Stimulated activated CD4-positive, alpha-beta T cell treated with anti-CD3 and anti-CD28 coated beads, Interleukin-15, amount 100 ng/mL, for 24 hours (primary cell): ENCODE data around the gene YARS1.

ENCODE experiments used
- DNase-seq: peaks from one replicate; pipeline ENCODE4 v3.0.0-alpha.2; 2020

The YARS1 gene

DNA sequence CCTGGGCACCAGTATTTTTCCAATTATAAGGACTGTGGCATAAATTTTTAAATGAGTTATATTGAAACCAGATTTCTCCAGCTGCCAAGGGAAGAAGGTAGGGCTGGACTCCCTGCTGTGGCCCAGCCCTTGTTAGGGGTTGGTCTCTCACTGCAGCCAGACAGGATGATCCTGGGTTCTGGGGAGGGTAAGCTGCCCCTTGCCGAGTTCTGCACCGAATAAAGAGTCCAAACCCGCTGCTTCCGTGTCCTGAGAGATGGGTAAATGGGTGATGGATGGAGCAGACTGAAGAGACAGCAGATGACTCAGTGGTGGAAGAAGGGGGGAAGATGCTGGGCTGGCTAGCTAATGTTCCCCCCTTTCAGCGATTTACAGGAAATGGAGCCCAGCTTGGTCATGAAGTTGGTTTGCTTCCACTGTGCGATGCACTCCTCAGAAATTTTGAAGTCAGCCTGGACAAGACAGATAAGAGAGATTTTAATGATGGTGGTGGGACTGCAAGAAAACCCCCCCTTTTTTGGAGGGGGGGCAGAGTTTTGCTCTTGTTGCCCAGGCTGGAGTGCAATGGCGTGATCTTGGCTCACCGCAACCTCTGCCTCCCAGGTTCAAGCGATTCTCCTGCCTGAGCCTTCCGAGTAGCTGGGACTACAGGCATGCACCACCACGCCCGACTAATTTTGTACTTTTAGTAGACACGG, 41.4 kb downstream of the YARS1 start:
- DNase-seq, result no peak

DNA sequence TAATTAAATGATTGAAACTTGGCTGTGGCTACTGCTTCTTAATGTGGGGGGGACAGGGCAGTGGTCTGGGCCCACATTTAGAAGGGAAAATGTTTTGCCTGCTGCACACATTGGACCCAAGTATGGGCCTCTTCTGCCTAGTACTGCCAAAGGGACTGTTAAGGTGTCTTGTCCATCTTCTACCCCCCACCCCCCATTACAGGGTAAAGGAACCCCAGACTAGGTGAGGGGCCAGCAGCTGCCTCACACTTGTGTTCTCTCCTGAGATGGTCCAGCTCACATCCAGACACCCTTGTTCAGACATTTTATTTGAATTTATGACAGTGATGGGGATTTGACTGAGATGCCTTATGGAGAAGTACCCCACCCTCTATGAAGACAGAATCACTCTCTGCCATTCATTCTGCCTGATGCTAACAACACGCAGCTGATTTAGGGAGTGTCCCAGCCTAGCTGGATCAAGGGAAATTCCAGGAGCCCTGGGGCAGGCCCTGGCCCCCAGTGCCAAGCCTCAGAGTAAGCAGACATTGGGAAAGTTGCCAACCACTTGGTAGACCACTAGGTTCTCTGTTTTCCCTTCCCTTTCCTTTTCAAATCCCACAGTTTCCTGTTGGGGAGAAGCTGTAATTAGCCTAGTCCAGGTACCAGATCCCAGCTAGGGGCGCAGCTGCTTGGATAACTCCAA, 42.1 kb downstream of the YARS1 start:
- no peak for DNase-seq

DNA sequence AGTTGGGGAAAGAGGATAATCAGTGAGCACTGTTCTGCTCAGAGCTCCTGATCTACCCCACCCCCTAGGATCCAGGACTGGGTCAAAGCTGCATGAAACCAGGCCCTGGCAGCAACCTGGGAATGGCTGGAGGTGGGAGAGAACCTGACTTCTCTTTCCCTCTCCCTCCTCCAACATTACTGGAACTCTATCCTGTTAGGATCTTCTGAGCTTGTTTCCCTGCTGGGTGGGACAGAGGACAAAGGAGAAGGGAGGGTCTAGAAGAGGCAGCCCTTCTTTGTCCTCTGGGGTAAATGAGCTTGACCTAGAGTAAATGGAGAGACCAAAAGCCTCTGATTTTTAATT, 42.7 kb downstream of the YARS1 start:
- no peak for DNase-seq

GRCh38 chr1:32773764-32774463, 43.2 kb downstream of the YARS1 start:
- DNase-seq, result no peak

- DNase-seq, result peak; percentile 80
These were observed 44.0 kb downstream of the YARS1 start for GRCh38 chr1:32773018-32773763.

DNA sequence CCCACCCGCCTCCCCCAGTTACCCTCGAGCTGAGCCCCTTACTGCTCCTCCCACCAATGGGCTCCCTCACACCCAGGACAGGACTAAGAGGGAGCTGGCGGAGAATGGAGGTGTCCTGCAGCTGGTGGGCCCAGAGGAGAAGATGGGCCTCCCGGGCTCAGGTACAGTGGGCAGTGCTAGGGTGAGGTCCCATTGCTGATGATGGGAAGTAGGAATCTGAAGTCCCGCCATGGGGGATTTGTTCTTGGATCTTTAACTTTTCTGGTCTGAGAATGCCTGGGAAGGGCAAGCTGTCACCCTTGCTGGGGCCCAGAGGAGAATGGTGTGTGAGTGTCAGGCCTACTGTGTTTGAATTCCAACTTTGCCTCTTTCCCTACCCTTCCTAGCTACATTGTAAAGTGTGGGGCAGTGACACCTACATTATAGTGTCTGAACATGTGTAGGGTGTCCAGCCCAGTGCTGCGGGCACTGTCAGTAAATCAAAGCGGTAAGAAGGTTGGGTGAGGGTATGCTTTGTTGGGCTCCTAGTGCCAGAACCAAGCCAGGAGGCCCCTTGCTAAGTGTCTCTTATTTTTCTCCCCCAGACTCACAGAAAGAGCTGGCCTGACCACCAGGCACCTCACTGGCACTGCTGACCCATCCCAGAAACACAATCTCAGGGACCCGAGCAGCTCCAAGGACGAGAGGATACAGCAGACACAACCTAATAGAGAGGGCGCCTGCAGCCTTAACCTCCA, 44.7 kb downstream of the YARS1 start:
- no peak for DNase-seq

DNA sequence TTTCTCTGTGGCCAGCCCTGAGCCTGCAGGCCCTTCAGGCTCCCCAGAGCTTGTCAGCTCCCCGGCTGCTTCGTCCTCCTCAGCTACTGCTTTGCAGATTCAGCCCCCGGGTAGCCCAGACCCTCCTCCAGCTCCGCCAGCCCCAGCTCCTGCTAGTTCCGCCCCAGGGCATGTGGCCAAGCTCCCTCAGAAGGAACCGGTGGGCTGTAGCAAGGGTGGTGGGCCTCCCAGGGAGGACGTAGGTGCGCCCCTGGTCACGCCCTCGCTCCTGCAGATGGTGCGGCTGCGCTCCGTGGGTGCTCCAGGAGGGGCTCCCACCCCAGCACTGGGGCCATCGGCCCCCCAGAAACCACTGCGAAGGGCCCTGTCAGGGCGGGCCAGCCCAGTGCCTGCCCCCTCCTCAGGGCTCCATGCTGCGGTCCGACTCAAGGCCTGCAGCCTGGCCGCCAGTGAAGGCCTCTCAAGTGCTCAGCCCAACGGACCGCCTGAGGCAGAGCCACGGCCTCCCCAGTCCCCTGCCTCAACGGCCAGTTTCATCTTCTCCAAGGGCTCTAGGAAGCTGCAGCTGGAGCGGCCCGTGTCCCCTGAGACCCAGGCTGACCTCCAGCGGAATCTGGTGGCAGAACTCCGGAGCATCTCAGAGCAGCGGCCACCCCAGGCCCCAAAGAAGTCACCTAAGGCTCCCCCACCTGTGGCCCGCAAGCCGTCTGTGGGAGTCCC, 45.4 kb downstream of the YARS1 start:
- no peak for DNase-seq

DNA sequence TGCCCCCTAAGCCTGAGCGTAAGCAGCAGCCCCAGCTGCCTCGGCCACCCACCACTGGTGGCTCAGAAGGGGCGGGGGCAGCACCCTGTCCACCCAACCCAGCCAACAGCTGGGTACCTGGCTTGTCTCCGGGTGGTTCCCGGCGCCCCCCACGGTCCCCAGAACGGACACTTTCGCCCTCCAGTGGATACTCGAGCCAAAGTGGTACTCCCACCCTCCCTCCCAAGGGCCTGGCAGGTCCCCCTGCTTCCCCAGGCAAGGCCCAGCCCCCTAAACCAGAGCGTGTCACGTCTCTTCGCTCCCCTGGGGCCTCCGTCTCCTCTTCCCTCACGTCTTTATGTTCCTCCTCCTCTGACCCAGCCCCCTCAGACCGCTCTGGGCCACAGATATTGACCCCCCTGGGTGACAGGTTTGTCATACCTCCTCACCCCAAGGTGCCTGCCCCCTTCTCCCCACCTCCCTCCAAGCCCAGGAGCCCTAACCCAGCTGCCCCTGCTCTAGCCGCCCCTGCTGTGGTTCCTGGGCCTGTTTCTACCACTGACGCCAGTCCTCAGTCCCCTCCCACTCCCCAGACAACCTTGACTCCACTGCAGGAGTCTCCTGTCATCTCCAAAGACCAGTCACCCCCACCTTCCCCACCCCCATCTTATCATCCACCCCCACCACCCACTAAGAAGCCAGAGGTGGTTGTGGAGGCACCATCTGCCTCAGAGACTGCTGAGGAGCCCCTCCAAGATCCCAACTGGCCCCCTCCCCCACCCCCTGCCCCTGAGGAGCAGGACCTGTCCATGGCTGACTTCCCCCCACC, 46.2 kb downstream of the YARS1 start:
- DNase-seq, result no peak

GRCh38 chr1:32770221-32770731, 46.9 kb downstream of the YARS1 start:
- no peak for DNase-seq

DNA sequence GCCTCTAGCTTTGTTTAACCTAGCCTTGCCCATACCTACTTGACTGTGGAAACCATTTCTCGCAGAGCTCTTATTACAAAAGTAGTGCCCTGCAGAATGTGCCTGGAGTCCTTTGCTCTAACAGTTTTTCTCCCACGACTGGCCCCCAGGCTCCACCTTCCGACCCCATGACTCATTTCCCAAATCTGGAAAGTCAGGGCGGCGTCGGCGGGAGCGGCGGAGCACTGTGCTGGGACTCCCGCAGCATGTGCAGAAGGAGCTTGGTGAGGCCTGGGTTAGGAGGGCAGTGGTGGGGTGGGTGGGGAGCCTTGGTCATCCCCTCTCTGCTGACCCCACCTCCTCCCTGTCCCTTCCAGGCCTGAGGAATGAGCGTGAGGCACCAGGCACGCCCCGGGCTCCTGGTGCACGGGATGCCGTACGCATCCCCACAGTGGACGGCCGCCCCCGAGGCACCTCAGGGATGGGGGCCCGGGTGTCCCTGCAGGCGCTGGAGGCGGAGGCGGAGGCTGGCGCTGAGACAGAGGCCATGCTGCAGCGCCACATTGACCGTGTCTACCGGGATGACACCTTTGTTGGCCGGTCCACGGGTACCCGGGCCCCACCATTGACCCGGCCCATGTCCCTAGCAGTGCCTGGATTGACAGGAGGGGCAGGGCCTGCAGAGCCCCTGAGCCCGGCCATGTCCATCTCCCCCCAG, 47.5 kb downstream of the YARS1 start:
- no peak for DNase-seq

GRCh38 chr1:32768110-32768850, 48.9 kb downstream of the YARS1 start:
- no peak for DNase-seq

- DNase-seq, result no peak
These were observed 49.5 kb downstream of the YARS1 start for GRCh38 chr1:32767641-32768040.

DNA sequence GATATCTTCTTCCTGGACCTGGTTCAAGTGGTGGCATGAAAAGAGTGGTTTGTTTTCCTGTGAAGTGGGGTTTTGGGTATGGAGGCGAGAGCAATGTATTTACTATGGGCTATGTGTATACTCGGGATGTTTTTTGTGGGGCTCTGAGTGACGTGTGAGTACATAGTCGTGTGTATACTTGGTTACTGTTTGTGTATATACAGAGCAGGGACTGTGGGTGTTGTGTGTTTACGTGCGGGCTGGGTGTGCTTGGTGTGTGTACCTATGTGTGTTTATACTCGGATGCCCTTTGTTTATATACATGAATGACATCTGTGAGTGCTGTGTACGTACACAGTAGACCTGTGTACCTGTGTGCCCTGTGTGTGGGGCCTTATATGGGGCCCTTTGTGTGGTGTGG, 50.0 kb downstream of the YARS1 start:
- no peak for DNase-seq

DNA sequence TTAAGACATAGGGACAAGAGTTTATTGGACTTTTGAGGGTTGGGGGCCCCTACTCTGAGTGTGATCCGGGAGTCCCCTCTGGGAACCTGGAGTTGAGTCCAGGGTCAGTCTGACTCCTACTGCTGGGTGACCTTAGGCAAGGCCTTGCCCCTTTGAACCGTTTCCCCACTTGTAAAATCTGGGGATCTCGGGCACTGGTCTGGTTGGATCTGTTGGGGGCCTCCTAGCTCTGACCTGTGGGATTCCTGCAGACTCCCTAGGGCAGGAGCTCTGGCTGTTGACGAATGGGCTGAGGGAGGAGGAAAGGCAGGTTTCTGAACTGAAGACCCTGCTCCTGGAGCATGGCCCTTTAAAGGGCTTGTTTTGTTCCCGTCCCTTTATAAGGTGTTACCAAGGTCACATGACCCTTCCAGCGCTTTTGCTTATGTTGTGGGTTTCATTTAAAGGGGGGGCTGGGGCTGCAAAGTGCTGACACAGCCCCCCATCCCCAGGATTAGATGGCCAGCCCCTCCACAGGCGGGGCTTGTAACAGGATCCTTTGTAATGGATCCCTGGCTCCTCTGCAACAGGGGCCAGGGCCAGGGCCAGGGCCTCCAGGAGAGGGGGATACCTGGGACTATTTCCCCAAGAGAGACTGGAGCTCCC, 50.7 kb downstream of the YARS1 start:
- no peak for DNase-seq

GRCh38 chr1:32765570-32766327, 51.4 kb downstream of the YARS1 start:
- no peak for DNase-seq

- DNase-seq, result no peak
These were observed 52.2 kb downstream of the YARS1 start for GRCh38 chr1:32764826-32765569.

DNA sequence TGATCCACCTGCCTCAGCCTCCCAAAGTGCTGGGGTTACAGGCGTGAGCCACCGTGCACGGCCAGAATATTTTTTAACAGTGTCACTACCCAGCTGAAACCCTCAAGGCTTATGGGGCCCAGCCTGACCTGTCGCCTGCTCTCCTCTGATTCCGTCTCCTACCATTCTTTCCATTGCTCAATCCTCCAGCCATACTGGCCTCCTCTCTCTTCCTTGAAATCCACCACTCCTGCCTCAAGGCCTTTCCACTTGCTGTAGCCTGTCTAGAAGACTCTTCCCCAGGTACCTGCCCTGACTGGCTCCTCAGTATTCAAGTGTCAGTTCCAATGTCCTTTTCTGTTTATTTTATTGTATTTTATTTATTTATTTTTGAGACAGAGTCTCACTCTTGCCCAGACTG, 53.9 kb downstream of the YARS1 start:
- no peak for DNase-seq

- DNase-seq, result no peak
These were observed 55.2 kb downstream of the YARS1 start for GRCh38 chr1:32761936-32762335.
